Tibial nerve (tissue), 4 donors: ENCODE results near the gene CAPSL. TPM values are rescaled to one million over a fixed set of nuclear protein-coding genes. Genes with fewer than 3 reads are reported as not detected.
"Not testable (repeated sequence)": the region's sequence is repeated elsewhere in the genome, so short reads cannot be mapped to it uniquely, and the experiment has no call there.

Experiments
- DNase-seq, 2 donors: peaks; one replicate each; pipeline ENCODE4 v3.0.0-alpha.2; 2019; ENCODE audit warnings: low spot score in 2 of 2
- H3K27ac ChIP-seq, 4 donors: fragments of 200-600 bp; sonication (generic) in 3 of 4; one replicate each; pipeline ENCODE4 v1.5.1; 2017 to 2019; ENCODE audit warnings: mild to moderate bottlenecking in 1 of 4
- H3K27me3 ChIP-seq, 2 donors: fragments of 200-600 bp; sonication (generic) in 1 of 2; one replicate each; pipeline versions ENCODE4 v1.5.1 to v1.6.0; 2017 to 2019
- H3K36me3 ChIP-seq, 3 donors: fragments of 200-600 bp; sonication (generic); one replicate each; pipeline ENCODE4 v1.5.1; 2018 to 2019
- H3K4me1 ChIP-seq, 4 donors: fragments of 200-600 bp; sonication (generic) in 3 of 4; one replicate each; pipeline ENCODE4 v1.5.1; 2017 to 2019
- H3K4me3 ChIP-seq, 4 donors: fragments of 200-600 bp; sonication (generic) in 3 of 4; one replicate each; pipeline ENCODE4 v1.5.1; 2017 to 2019; ENCODE audit warnings: mild to moderate bottlenecking in 1 of 4, moderate library complexity in 1 of 4
- H3K9me3 ChIP-seq, 4 donors: fragments of 200-600 bp; sonication (generic) in 3 of 4; one replicate each; pipeline ENCODE4 v1.5.1; 2017 to 2019
- CTCF ChIP-seq, 5 experiments: fragments of 200-600 bp in 3 of 5; fragments of 450-650 bp in 2 of 5; sonication (generic) in 3 of 5; IDR thresholded peaks; one replicate each; pipeline ENCODE4 v1.5.1; 2016 to 2019; ENCODE audit warnings: antibody characterized with exemption in 5 of 5, mild to moderate bottlenecking in 3 of 5, moderate library complexity in 2 of 5
- EP300 ChIP-seq, 2 donors: sonication (generic); formaldehyde crosslinking; IDR thresholded peaks; one replicate each; pipeline ENCODE4 v1.6.1; 2017; ENCODE audit warnings: antibody characterized with exemption in 2 of 2, mild to moderate bottlenecking in 1 of 2
- POLR2A ChIP-seq, 2 donors: fragments of 450-650 bp; IDR thresholded peaks; one replicate each; pipeline ENCODE4 v1.6.1; 2017; ENCODE audit warnings: antibody characterized with exemption in 2 of 2, mild to moderate bottlenecking in 2 of 2, moderate library complexity in 2 of 2
- WGBS, 2 donors: methylation state at CpG; one replicate each; pipeline ENCODE4 v1.1.5; 2018; 5-methylcytosine and 5-hydroxymethylcytosine counted together
- total RNA-seq, 4 donors: library from RNA; depleted of rRNA; stranded (reverse); fragments of >200 nt; gene quantifications; one replicate each; pipeline ENCODE4 v1.1.0, GENCODE V29; 2016

CAPSL gene
- total RNA-seq, 4 donors from 2014 or later, result not detected

GRCh38 chr5:35860686-35861085, 77.7 kb downstream of the CAPSL start:
- no peak overlapping the region for H3K4me3 ChIP-seq
- 73 to 84% methylated on average over 1 of the region's 1 CpG for WGBS, 2 donors
- H3K27me3 ChIP-seq, result no peaks in the 10 kb centered on the region
- TF ChIP-seq EP300 (IDR thresholded peaks at IDR 0.05) (no peak), CTCF (IDR thresholded peaks at IDR 0.05) (no peak), POLR2A (IDR thresholded peaks at IDR 0.05) (no peak)
- H3K4me1 ChIP-seq, result peaks cover 0 to 5% (median 2%) of the 10 kb centered on the region in 4 donors
- no peaks in the 10 kb centered on the region for H3K9me3 ChIP-seq
- DNase-seq, result no peak
- peak overlapping the region in 1 of 4 donors; percentile 39 for H3K27ac ChIP-seq
- no peaks in the 10 kb centered on the region for H3K36me3 ChIP-seq

- peak overlapping the region in 1 of 4 donors; percentile 25 for H3K4me3 ChIP-seq
- H3K27ac ChIP-seq, result peak overlapping the region in 3 of 4 donors; percentile 25 to 47 (median 37)
- TF ChIP-seq EP300 (IDR thresholded peaks at IDR 0.05) (no peak), POLR2A (IDR thresholded peaks at IDR 0.05) (no peak), CTCF (IDR thresholded peaks at IDR 0.05) (no peak)
- no peak for DNase-seq
- H3K36me3 ChIP-seq, result no peaks in the 10 kb centered on the region
- H3K27me3 ChIP-seq, result no peaks in the 10 kb centered on the region
- H3K9me3 ChIP-seq, result no peaks in the 10 kb centered on the region
- peaks cover 0 to 5% (median 2%) of the 10 kb centered on the region in 4 donors for H3K4me1 ChIP-seq
- WGBS, 2 donors, result 42 to 45% methylated on average over 3 of the region's 3 CpGs
Measured at GRCh38 chr5:35859101-35859661, 79.2 kb downstream of the CAPSL start.

- Histone ChIP-seq H3K36me3 (no peaks in the 10 kb centered on the region), H3K4me3 (peak overlapping the region in 1 of 4 donors; percentile 10), H3K27ac (peak overlapping the region in 2 of 4 donors; percentile 5 to 47), H3K9me3 (no peaks in the 10 kb centered on the region), H3K27me3 (no peaks in the 10 kb centered on the region), H3K4me1 (peaks cover 0 to 12% (median 5%) of the 10 kb centered on the region in 4 donors)
- 30 to 37% methylated on average over 2 of the region's 2 CpGs for WGBS, 2 donors
- no peak for DNase-seq
- TF ChIP-seq EP300 (IDR thresholded peaks at IDR 0.05) (no peak), POLR2A (IDR thresholded peaks at IDR 0.05) (no peak), CTCF (IDR thresholded peaks at IDR 0.05) (no peak)
Measured at GRCh38 chr5:35857606-35858205, 80.7 kb downstream of the CAPSL start.

GRCh38 chr5:35856765-35857351, 81.6 kb downstream of the CAPSL start, which contains the start of gene IL7R:
TSS of gene IL7R (plus strand) at chr5:35856891. CDS start at chr5:35856978, 87 bp downstream.
- peak within 1 kb of the TSS in 1 of 4 donors; percentile 10 for H3K4me3 ChIP-seq

GRCh38 chr5:35856186-35856764, 82.1 kb downstream of the CAPSL start:
- WGBS, 2 donors, result 87 to 94% methylated on average over 5 of the region's 5 CpGs
- not testable (repeated sequence) for H3K36me3 ChIP-seq, DNase-seq, H3K4me3 ChIP-seq, H3K9me3 ChIP-seq, H3K27me3 ChIP-seq
- H3K27ac ChIP-seq, result peak overlapping the region in 2 of 4 donors; percentile 38 to 45
- H3K4me1 ChIP-seq, result peaks cover 0 to 26% (median 11%) of the 10 kb centered on the region in 4 donors

More at GRCh38 chr5:35856765-35857351, 81.6 kb downstream of the CAPSL start, which contains the start of gene IL7R:
- no peak for TF ChIP-seq POLR2A (IDR thresholded peaks at IDR 0.05)
- no peak for TF ChIP-seq CTCF (IDR thresholded peaks at IDR 0.05)
- TF ChIP-seq EP300 (IDR thresholded peaks at IDR 0.05), result no peak
- Histone ChIP-seq H3K27me3 (no peaks in the 10 kb centered on the region), H3K4me1 (peaks cover 0 to 20% (median 8%) of the 10 kb centered on the region in 4 donors), H3K9me3 (no peaks in the 10 kb centered on the region), H3K27ac (peak within 1 kb of the TSS in 2 of 4 donors; percentile 45 to 47), H3K36me3 (no peaks in the 10 kb centered on the region)
- DNase-seq, result no peak
- 50 to 57% methylated on average over 1 of the region's 1 CpG for WGBS, 2 donors
